NCI-H510A treated with DMSO at 0.1 percent for 48 hours (cell line): ENCODE data around the gene ALS2.
"Not testable (repeated sequence)": the region's sequence is repeated elsewhere in the genome, so short reads cannot be mapped to it uniquely, and the experiment has no call there.

ENCODE experiments used
- DNase-seq: peaks from one replicate; lab custom pipeline; 2025; lab: John Stamatoyannopoulos, UW

Gene ALS2

GRCh38 chr2:201780674-201781493 lies at the start of gene ALS2:
TSS of gene ALS2 (minus strand) at chr2:201780933. CDS start at chr2:201768885, 12,048 bp downstream.
- DNase-seq, result peak; percentile 98

- DNase-seq, result no peak
Measured at GRCh38 chr2:201828220-201828619, 47.5 kb upstream of the ALS2 start.

DNA sequence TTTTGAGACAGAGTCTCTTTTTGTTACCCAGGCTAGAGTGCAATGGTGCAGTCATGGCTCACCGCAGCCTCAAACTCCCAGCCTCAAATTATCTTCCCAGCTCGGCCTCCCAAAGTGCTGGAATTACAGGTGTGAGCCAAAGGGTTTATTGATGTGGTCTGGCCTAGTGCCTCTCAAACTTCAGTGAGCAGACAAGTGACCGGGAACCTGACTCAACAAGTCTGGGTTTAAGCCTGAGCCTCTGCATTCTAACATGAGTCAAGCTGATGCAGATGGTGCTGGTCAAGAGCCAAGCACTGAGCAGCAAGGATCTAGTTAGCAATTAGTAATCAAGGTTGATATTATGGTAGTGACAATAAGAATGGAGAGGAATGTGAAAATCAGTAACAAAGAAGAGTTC lies 46.9 kb upstream of the ALS2 start:
- no peak for DNase-seq

- DNase-seq, result no peak
Measured at GRCh38 chr2:201824212-201824611, 43.5 kb upstream of the ALS2 start.

DNA sequence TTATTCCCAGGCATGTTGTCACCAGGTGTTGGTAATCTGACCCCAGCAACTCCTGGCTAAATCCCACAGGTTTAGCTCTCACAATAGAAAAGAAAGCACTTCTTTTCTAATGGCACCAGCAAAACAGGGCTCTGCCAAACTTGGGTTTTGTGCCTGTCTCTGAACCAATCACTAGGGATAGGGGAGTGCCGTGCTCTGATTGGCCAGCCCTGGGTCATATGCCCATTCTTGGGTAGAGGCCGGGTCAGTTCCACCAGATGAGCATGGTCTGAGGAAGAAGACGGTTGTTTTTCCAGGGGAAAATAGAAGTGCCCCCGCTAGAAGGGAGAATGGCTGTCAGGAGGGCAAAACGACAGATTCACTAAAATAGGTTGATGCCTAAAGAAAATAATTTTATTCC lies 40.3 kb upstream of the ALS2 start:
- DNase-seq, result peak; percentile 17

DNA sequence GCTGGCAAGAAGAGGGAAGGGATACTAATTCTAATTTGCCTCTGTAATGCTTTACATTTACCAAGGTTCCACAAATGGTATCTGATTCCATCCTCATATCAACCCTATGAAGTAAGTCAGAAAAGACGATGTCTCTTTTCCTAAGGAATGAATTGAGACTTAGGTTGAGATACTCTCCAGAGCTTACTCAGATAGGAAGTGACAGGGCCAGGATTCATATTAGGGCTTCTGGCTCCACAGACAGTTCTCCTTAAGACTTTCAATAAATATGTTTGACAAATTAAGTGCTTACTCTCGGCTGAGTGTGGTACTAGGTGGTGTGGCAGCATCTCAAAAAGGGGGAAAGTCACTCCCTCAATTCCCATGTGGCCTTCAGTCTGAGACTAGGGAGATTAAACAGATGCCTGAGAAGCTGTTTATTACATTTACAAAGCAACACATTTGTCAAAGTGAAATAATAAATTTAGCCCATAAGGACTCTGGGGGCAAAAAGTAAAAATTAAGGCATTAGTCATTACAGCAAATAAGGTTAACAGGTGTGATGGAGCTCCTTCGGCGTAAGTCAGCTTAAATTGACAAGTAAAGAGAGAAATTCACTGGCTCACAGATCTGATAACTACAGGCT lies 39.8 kb upstream of the ALS2 start:
- DNase-seq, result no peak

DNA sequence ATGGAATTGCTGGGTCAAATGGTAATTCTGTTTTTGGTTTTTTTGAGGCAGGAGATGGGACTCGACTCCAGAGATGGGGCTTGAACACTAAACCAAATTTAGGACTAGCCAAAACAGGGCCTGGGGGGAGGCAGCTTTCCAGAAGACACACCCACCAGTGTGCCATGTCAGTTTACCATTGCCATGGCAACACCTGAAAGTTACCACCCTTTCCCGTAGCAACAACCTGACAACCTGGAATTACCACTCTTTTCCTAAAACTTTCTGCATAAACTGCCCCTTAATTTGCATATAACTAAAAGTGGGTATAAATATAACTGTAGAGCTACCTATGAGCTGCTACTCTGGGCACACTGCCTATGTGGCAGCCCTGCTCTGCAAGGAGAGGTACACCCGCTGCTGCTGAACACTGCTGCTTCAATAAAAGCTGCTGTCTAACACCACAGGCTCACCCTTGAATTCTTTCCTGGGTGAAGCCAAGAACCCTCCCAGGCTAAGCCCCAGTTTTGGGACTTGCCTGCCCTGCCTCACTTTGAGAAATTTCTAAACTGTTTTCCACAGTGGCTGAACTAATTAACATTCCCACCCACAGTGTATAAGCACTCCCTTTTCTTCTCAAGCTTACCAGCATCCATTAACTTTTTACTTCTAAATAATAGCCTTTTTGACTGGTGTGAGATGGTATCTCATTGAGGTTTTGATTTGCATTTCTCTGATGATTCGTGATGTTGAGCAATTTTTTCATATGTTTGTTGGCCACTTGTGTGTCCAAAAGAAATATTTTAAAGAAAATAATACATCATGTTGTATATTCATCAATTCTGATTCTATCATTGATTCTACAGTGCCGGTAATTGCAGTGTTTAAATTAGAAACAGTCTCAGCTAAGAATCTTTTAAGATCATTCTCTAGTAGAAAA lies 36.2 kb upstream of the ALS2 start:
- no peak for DNase-seq

DNA sequence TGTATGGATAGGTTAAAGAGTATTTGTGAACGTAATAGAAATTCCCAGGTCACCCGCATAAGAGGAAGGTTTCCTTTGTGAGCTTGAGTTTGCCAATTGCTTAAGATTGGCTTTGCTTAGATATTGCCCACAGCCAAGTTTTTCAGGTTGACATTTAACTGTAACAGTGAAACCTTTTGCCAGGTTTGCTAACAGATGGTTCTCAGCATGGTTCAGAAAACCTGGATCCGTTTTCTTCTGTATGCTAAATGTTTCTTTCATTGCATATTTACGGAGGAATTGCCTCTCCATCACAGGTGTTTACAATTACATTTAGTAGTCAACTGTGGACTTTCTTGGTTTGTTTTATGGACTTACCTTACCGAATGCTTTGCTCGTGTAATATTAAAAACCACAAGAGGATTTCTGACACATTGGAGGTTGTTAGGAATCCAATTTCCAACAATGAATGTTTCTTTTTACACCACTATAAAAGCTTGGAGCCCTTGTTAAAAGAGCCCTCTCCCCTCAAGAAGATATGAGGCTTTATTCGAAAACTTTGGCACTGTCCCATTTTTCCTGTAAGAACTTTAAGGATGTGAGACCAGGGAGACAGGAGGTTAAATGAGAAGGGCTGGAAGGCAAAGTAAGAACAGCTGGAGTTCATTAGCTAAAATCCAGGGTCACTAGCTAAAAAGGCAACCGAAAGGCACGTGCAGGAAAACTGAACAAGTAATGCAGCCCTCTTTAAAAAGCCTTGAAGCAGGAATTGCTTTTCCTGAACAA lies 33.4 kb upstream of the ALS2 start:
- no peak for DNase-seq

DNA sequence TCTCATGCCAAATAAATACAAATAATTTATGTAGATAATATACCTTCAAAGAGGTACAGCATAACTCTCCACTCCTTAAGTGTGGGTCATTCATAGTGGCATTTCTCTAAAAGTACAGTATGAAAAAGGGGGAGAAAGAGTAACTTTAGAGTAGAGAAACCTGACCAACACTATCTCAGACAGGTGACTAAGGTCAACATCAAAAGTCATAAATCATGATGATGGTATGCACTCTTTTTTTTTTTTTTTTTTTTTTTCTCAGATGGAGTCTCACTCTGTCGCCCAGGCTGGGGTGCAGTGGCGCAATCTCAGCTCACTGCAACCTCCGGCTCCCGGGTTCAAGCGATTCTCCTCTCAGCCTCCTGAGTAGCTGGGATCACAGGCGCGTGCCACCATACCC lies 29.9 kb upstream of the ALS2 start:
- DNase-seq, result not testable (repeated sequence)

- DNase-seq, result no peak
Measured at GRCh38 chr2:201809633-201810032, 28.9 kb upstream of the ALS2 start.

GRCh38 chr2:201808027-201808426 lies 27.3 kb upstream of the ALS2 start:
- DNase-seq, result no peak

GRCh38 chr2:201807452-201807999 lies 26.8 kb upstream of the ALS2 start:
- no peak for DNase-seq

DNA sequence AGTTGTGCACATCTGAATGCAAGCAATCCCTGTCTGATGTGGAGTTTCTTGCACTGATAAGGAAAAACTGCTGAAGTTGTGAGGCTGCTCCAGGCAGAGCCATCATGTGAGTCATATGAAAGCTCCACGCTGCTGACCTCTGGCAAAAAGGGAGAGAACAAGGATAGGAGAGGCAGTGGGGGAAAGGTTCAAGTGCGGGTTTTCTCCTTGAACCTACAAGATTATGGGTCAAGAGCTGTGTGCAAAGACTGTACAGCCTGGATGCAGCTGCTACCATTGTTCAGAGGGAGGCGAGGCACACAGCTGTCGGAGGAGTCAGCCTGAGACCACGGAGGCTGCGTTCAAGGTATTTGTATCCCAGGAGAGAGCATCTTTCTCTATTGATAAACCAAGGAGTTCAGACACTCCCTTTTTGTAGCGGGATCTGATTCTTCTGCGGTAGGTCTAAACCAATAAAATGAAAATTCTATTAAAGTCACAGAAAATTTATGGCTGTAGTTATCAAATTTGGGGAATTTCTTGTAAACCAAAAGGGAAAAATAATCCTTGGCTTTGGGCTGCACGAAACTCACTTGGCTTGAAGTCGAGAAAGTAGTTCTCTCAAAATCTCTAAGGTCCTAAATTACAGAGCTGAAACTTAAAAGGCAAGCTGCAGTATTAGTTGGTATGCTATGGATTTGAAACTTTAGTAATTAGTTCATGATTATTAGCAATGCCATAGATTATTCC lies 25.9 kb upstream of the ALS2 start, which contains the start of gene CDK15:
Gene CDK15 (plus strand): TSS at position 96 of the 729 bp plus-strand sequence. CDS start 128 bp downstream, at position 224.
- no peak for DNase-seq

DNA sequence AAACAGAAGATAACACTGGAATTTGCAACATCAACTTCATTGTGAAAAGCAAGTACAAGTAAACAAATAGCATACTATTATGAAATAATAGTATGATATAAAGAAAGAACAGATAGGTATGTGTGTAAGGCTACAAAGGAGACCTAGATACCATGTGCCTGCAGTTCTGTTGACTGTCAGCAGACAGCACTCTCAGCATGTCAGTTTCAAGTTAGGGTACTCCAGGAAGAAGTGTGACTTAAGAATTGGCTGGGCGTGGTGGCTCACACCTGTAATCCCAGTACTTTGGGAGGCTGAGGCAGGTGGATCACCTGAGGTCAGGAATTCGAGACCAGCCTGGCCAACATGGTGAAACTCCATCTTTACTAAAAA lies 18.2 kb upstream of the ALS2 start:
- DNase-seq, result not testable (repeated sequence)

DNA sequence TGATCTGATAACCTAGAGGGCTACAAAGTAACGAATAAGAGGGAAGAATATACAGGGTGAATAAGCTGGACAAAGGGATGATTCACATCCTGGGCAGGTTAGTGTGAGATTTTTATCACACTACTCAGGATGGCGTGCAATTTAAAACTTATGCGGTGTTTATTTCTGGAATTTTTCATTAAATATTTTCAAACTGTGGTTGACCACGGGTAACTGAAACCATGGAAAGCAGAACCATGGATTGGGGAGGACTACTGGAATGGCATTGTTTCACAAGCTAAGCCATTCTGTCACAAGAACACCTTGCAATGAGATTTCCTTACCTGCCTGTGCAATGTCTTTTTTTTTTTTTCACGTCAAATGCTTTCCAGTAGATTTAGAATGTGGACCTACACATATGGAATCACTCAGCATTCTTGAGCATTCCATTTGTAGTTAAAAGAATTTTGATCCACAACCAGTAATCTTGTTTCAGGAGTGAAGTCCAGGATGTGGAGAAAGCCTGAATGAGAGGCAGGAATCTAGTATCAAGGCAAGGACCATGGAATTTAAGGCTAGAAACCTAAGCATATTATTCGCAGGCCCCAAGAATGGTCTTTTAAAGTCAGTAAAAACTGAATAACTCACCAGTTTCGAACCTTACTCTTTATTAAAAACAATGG lies 17.6 kb upstream of the ALS2 start:
- DNase-seq, result no peak

GRCh38 chr2:201797175-201797840 lies 16.6 kb upstream of the ALS2 start:
- DNase-seq, result no peak

DNA sequence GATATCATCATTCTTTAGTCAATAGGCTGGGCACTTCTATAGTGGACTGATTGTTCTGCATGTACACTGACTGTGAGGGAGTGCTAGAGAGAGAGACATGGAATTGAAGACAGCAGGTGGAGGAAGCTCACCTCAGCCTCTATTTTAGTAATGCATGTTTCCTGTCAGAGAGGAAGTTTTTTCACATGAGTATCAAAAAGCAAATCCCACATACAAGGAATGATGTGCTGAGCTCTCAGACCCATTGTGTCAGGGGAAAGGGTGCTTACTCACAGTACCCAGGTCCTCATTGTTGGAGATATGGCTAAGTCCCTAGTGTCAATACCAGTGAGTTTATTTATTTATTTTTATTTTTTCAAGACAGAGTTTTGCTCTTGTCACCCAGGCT lies 15.7 kb upstream of the ALS2 start:
- no peak for DNase-seq

- DNase-seq, result no peak
Measured at GRCh38 chr2:201795607-201796477, 15.1 kb upstream of the ALS2 start.

- no peak for DNase-seq
Measured at GRCh38 chr2:201794294-201794693, 13.6 kb upstream of the ALS2 start.
